HepG2 (cell line): Measurements from ENCODE around the gene TLE2. TPM values are rescaled to one million over a fixed set of nuclear protein-coding genes. Genes with fewer than 3 reads are reported as not detected.

Experiments used
- ATAC-seq: fragments of 200-7000 bp; cut with Tn5 transposase; 3 replicates; pipeline ENCODE4 v1.9.1; 2020; ENCODE audit warnings: mild to moderate bottlenecking, moderate library complexity
- BruUV-seq: library from RNA; stranded (reverse); fragments of 400-500 nt; replicated peaks from 2 replicates; lab custom pipeline; 2021; lab: Mats Ljungman, UMichigan
- CTCF ChIA-PET: fragments of 300-600 bp; formaldehyde crosslinking; extraction: SDS; loops from one replicate; lab custom pipeline; 2021; ENCODE audit warnings: low total read pairs, inconsistent platforms, low intra/inter-chr PET ratio; lab: Yijun Ruan, JAX
- POLR2A ChIA-PET: fragments of 350-600 bp; sonication (Branson Sonifier 250); formaldehyde crosslinking; loops from one replicate; lab custom pipeline; 2020; ENCODE audit warnings: antibody characterized with exemption, inconsistent platforms; lab: Yijun Ruan, JAX
- DNase-seq: peaks from one replicate; pipeline ENCODE4 v3.0.0-alpha.2; 2015; ENCODE audit warnings: low spot score
- FAIRE-seq: peaks from 3 replicates; lab custom pipeline; 2011; peaks lifted over from hg19 to GRCh38; lab: Jason Lieb, UNC
- H2AFZ ChIP-seq: one replicate; pipeline ENCODE4 v1.6.1; 2011; ENCODE audit warnings: low read length, inconsistent platforms
- H3K27ac ChIP-seq: fragments of 300-600 bp; 3 replicates; pipeline ENCODE4 v1.8.0; 2011; ENCODE audit warnings: mixed run types, mild to moderate bottlenecking, mixed read lengths, low read length, inconsistent platforms; ENCODE audit not compliant: insufficient read depth; ENCODE audit errors: extremely low read length
- H3K27me3 ChIP-seq, 2 experiments: fragments of 200-600 bp in 1 of 2; 2 replicates in 1 of 2; 3 replicates in 1 of 2; pipeline versions ENCODE4 v1.6.0 to v1.8.0; 2011; ENCODE audit warnings: low read length in 2 of 2, mild to moderate bottlenecking in 2 of 2, moderate library complexity in 2 of 2, inconsistent platforms in 1 of 2; ENCODE audit not compliant: insufficient read depth in 2 of 2, control insufficient read depth in 1 of 2
- H3K36me3 ChIP-seq, 2 experiments: fragments of 200-600 bp in 1 of 2; replicated peaks in 1 of 2; 2 replicates in 1 of 2; 3 replicates in 1 of 2; pipeline versions ENCODE4 v1.5.1 to v1.8.0; 2011; ENCODE audit warnings: low read length in 2 of 2, inconsistent platforms in 1 of 2; ENCODE audit not compliant: insufficient read depth in 2 of 2, control insufficient read depth in 1 of 2
- H3K4me1 ChIP-seq: 2 replicates; pipeline ENCODE4 v1.5.1; 2012; ENCODE audit warnings: low read length, inconsistent platforms; ENCODE audit not compliant: insufficient read depth
- H3K4me2 ChIP-seq: 2 replicates; pipeline ENCODE4 v1.6.0; 2011; ENCODE audit warnings: low read depth, low read length, inconsistent platforms
- H3K4me3 ChIP-seq, 3 experiments: fragments of 200-600 bp in 1 of 3; sonication (generic), shearing (Covaris generic) in 1 of 3; replicated peaks in 1 of 3; 2 replicates each; pipeline ENCODE4 v1.5.1; 2011 to 2016; ENCODE audit warnings: low read length in 3 of 3, inconsistent platforms in 2 of 3, low read depth in 2 of 3, mild to moderate bottlenecking in 2 of 3, control low read depth in 1 of 3, mixed read lengths in 1 of 3; ENCODE audit not compliant: insufficient read depth in 1 of 3
- H3K79me2 ChIP-seq: one replicate; pipeline ENCODE4 v1.6.1; 2011; ENCODE audit warnings: low read length, inconsistent platforms; ENCODE audit not compliant: insufficient read depth
- H3K9ac ChIP-seq: 2 replicates; pipeline ENCODE4 v1.6.0; 2011; ENCODE audit warnings: mild to moderate bottlenecking, low read depth, low read length, inconsistent platforms; ENCODE audit not compliant: insufficient read depth
- H3K9me3 ChIP-seq: 2 replicates; pipeline ENCODE4 v1.5.1; 2012; ENCODE audit warnings: mild to moderate bottlenecking, low read length
- H4K20me1 ChIP-seq: 2 replicates; pipeline ENCODE4 v1.6.0; 2011; ENCODE audit warnings: inconsistent platforms, mild to moderate bottlenecking, low read length, moderate library complexity; ENCODE audit not compliant: insufficient read depth
- ADNP ChIP-seq: sonication (generic); formaldehyde crosslinking; IDR thresholded peaks from 2 replicates; pipeline ENCODE4 v1.4.0; 2020; ENCODE audit warnings: missing genetic modification reagents
- CBX5 ChIP-seq: sonication (generic); formaldehyde crosslinking; IDR thresholded peaks from 2 replicates; pipeline ENCODE4 v1.4.0; 2020; ENCODE audit warnings: missing genetic modification reagents, borderline replicate concordance
- ISL2 ChIP-seq: sonication (generic); formaldehyde crosslinking; IDR thresholded peaks from 2 replicates; pipeline ENCODE4 v1.5.0; 2020; ENCODE audit warnings: missing genetic modification reagents
- KDM5B ChIP-seq: sonication (generic); formaldehyde crosslinking; IDR thresholded peaks from 2 replicates; pipeline ENCODE4 v1.4.0; 2020; ENCODE audit warnings: missing genetic modification reagents, mild to moderate bottlenecking, borderline replicate concordance
- KMT2B ChIP-seq: IDR thresholded peaks from 2 replicates; pipeline ENCODE4 v1.6.1; 2016; ENCODE audit warnings: missing genetic modification reagents, missing compliant biosample characterization
- NFATC3 ChIP-seq: sonication (generic); formaldehyde crosslinking; IDR thresholded peaks from 2 replicates; pipeline ENCODE4 v1.5.1; 2020; ENCODE audit warnings: mild to moderate bottlenecking, missing genetic modification reagents
- NFYB ChIP-seq: sonication (generic); formaldehyde crosslinking; IDR thresholded peaks from 2 replicates; pipeline ENCODE4 v1.4.0; 2020; ENCODE audit warnings: missing genetic modification reagents
- POLR2AphosphoS5 ChIP-seq: IDR thresholded peaks from 2 replicates; pipeline ENCODE4 v1.6.1; 2012; ENCODE audit warnings: low read depth, low read length
- RFX3 ChIP-seq: IDR thresholded peaks from 2 replicates; pipeline ENCODE4 v1.6.1; 2016; ENCODE audit warnings: missing biosample characterization, missing genetic modification reagents
- TGIF2 ChIP-seq: IDR thresholded peaks from 2 replicates; pipeline ENCODE4 v1.6.1; 2016; ENCODE audit warnings: control low read depth, missing compliant biosample characterization
- YEATS2 ChIP-seq: sonication (generic); formaldehyde crosslinking; IDR thresholded peaks from 2 replicates; pipeline ENCODE4 v1.4.0; 2020; ENCODE audit warnings: missing genetic modification reagents, borderline replicate concordance
- ZFP41 ChIP-seq: sonication (generic); formaldehyde crosslinking; IDR thresholded peaks from 2 replicates; pipeline ENCODE4 v1.4.0; 2020; ENCODE audit warnings: mild to moderate bottlenecking, missing genetic modification reagents, borderline replicate concordance
- ZFX ChIP-seq: sonication (generic); formaldehyde crosslinking; IDR thresholded peaks from 2 replicates; pipeline ENCODE4 v1.4.0; 2020; ENCODE audit warnings: mild to moderate bottlenecking, low read depth, missing genetic modification reagents, moderate library complexity
- ZNF33A ChIP-seq: sonication (generic); formaldehyde crosslinking; IDR thresholded peaks from 2 replicates; pipeline ENCODE4 v1.5.1; 2020; ENCODE audit warnings: missing genetic modification reagents, mild to moderate bottlenecking, moderate library complexity, borderline replicate concordance
- ZNF747 ChIP-seq: sonication (generic); formaldehyde crosslinking; IDR thresholded peaks from 2 replicates; pipeline ENCODE4 v1.8.1; 2023; ENCODE audit warnings: missing genetic modification reagents, mild to moderate bottlenecking, borderline replicate concordance
- ZNF772 ChIP-seq: sonication (generic); formaldehyde crosslinking; IDR thresholded peaks from 2 replicates; pipeline ENCODE4 v1.5.0; 2020; ENCODE audit warnings: mild to moderate bottlenecking, missing genetic modification reagents
- ZNF883 ChIP-seq: sonication (generic); formaldehyde crosslinking; IDR thresholded peaks from 2 replicates; pipeline ENCODE4 v1.5.1; 2020; ENCODE audit warnings: mild to moderate bottlenecking, missing genetic modification reagents; ENCODE audit errors: not compliant biosample characterization
- WGBS: methylation state at CpG from one replicate; pipeline ENCODE4 v1.1.6; 2017; ENCODE audit warnings: low lambda C conversion rate; 5-methylcytosine and 5-hydroxymethylcytosine counted together
- in situ Hi-C: cut with HindIII; loops from 2 replicates; pipeline ENCODE4 v1.10.0; 2017; ENCODE audit warnings: low pct_unique_long_range_greater_than_20kb; ENCODE audit not compliant: extremely low pct_ligation_motif_present
- intact Hi-C: fragments of 100-400 bp; cut with micrococcal nuclease; formaldehyde crosslinking; loops from one replicate; pipeline ENCODE4 v1.10.0; 2022; ENCODE audit not compliant: unreplicated experiment
- polyA plus RNA-seq, 8 experiments: library from polyadenylated mRNA; depleted of rRNA in 3 of 8; stranded (reverse) in 7 of 8; unstranded in 1 of 8; fragments of >200 nt; fragmentation: Illumina TruSeq in 4 of 8; extraction: Trizol in 4 of 8; gene quantifications; 2 replicates each; pipeline versions ENCODE4 v1.2.1 to v1.2.3, GENCODE V29; 2011 to 2016; ENCODE audit warnings: low read depth in 4 of 8, missing spikeins in 1 of 8, mixed read lengths in 1 of 8; ENCODE audit not compliant: insufficient read depth in 1 of 8
- total RNA-seq, 5 experiments: library from RNA; depleted of rRNA; stranded (reverse); fragments of >200 nt; fragmentation: Illumina TruSeq; extraction: Trizol; gene quantifications; 2 replicates each; pipeline ENCODE4 v1.2.3, GENCODE V29; 2016; ENCODE audit warnings: low read depth in 1 of 5
- TF ChIP-seq, protein P1 (sequence below): sonication (generic); formaldehyde crosslinking; IDR thresholded peaks from 2 replicates; pipeline ENCODE4 v1.9.0; 2021; ENCODE audit warnings: missing genetic modification reagents, borderline replicate concordance
- TF ChIP-seq, protein P2 (sequence below): sonication (generic); formaldehyde crosslinking; IDR thresholded peaks from 2 replicates; pipeline ENCODE4 v1.8.1; 2023; ENCODE audit warnings: missing genetic modification reagents, mild to moderate bottlenecking, borderline replicate concordance
- TF ChIP-seq, protein P3 (sequence below): sonication (generic); formaldehyde crosslinking; IDR thresholded peaks from 2 replicates; pipeline ENCODE4 v1.5.0; 2020; ENCODE audit warnings: mild to moderate bottlenecking, missing genetic modification reagents, borderline replicate concordance

Gene TLE2
- total and polyA plus RNA-seq, 2 of the 13 experiments (the other 11 are each of a cell fraction or from before 2014, with no cell fraction given): 0.07 to 0.81 TPM

DNA sequence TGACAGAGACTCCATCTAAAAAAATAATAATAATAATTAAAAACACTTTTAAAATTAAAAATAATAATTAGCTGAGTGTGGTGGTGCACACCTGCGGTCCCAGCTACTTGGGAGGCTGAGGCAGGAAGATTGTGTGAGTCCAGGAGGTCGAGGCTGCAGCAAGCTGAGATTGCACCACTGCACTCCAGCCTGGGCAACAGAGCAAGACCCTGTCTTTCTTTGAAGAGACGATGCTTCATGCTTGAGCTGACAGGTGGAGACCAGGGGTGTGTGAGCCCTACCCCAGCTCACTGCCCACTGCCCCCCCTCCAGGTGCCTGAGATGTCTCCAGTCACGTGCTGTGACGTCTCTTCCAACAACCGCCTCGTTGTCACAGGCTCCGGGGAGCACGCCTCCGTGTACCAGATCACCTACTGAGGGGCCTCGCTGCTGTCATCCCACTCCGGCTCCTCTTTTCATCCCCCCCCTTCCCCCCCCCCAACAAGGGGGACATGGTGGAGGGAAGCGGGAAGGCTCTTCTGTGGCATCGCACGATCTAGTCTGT, 34.4 kb downstream of the TLE2 start:
- BruUV-seq: no TSS peak

More for the DNA sequence above, 34.4 kb downstream of the TLE2 start:
- no peaks in the 10 kb centered on the region for H3K79me2 ChIP-seq
- H3K27me3 ChIP-seq: peaks cover 1 to 18% of the 10 kb centered on the region in 2 experiments; a peak in 3 of 5 replicates
- H2AFZ ChIP-seq: no peak overlapping the region
- no peak overlapping the region for H3K4me2 ChIP-seq
- H3K4me3 ChIP-seq: no peak overlapping the region
- H3K4me1 ChIP-seq: no peaks in the 10 kb centered on the region
- H3K9me3 ChIP-seq: no peaks in the 10 kb centered on the region
- H3K36me3 ChIP-seq: no peaks in the 10 kb centered on the region
- POLR2A ChIA-PET: no interaction called here
- intact Hi-C loops (no loop called here), in situ Hi-C loops (no loop called here)
- H3K27ac ChIP-seq: no peak overlapping the region
- no peaks in the 10 kb centered on the region for H4K20me1 ChIP-seq
- ATAC-seq (no peak), DNase-seq (no peak), FAIRE-seq (no peak)
- CTCF ChIA-PET: no interaction called here
- 67% methylated on average over 15 of the region's 15 CpGs for WGBS
- no peak overlapping the region for H3K9ac ChIP-seq
- TF ChIP-seq POLR2AphosphoS5 (no peak), YEATS2 (CRISPR knock-in tag) (no peak), CBX5 (CRISPR knock-in tag) (no peak), ISL2 (no peak), KDM5B (CRISPR knock-in tag) (no peak), ZNF747 (CRISPR knock-in tag) (no peak), NFYB (CRISPR knock-in tag) (no peak), ZNF883 (CRISPR knock-in tag) (no peak), ZNF33A (CRISPR knock-in tag) (no peak), NFATC3 (CRISPR knock-in tag) (no peak), TGIF2 (CRISPR knock-in tag) (no peak), ZNF772 (CRISPR knock-in tag) (no peak), ZFX (no peak), ADNP (CRISPR knock-in tag) (no peak), KMT2B (CRISPR knock-in tag) (no peak), RFX3 (CRISPR knock-in tag) (no peak), ZFP41 (CRISPR knock-in tag) (no peak)
- TF ChIP-seq, protein P1, sequence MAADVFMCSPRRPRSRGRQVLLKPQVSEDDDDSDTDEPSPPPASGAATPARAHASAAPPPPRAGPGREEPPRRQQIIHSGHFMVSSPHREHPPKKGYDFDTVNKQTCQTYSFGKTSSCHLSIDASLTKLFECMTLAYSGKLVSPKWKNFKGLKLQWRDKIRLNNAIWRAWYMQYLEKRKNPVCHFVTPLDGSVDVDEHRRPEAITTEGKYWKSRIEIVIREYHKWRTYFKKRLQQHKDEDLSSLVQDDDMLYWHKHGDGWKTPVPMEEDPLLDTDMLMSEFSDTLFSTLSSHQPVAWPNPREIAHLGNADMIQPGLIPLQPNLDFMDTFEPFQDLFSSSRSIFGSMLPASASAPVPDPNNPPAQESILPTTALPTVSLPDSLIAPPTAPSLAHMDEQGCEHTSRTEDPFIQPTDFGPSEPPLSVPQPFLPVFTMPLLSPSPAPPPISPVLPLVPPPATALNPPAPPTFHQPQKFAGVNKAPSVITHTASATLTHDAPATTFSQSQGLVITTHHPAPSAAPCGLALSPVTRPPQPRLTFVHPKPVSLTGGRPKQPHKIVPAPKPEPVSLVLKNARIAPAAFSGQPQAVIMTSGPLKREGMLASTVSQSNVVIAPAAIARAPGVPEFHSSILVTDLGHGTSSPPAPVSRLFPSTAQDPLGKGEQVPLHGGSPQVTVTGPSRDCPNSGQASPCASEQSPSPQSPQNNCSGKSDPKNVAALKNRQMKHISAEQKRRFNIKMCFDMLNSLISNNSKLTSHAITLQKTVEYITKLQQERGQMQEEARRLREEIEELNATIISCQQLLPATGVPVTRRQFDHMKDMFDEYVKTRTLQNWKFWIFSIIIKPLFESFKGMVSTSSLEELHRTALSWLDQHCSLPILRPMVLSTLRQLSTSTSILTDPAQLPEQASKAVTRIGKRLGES: no peak
- TF ChIP-seq, protein P2, sequence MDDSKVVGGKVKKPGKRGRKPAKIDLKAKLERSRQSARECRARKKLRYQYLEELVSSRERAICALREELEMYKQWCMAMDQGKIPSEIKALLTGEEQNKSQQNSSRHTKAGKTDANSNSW: no peak
- TF ChIP-seq, protein P3, sequence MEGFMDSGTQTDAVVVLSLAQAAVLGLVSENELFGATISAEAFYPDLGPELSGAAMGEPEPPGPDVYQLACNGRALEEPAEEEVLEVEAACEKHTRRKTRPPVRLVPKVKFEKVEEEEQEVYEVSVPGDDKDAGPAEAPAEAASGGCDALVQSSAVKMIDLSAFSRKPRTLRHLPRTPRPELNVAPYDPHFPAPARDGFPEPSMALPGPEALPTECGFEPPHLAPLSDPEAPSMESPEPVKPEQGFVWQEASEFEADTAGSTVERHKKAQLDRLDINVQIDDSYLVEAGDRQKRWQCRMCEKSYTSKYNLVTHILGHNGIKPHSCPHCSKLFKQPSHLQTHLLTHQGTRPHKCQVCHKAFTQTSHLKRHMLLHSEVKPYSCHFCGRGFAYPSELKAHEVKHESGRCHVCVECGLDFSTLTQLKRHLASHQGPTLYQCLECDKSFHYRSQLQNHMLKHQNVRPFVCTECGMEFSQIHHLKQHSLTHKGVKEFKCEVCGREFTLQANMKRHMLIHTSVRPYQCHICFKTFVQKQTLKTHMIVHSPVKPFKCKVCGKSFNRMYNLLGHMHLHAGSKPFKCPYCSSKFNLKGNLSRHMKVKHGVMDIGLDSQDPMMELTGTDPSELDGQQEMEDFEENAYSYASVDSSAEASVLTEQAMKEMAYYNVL (CRISPR knock-in tag): no peak
